ENCODE measurements around the gene DLX1.

DNA sequence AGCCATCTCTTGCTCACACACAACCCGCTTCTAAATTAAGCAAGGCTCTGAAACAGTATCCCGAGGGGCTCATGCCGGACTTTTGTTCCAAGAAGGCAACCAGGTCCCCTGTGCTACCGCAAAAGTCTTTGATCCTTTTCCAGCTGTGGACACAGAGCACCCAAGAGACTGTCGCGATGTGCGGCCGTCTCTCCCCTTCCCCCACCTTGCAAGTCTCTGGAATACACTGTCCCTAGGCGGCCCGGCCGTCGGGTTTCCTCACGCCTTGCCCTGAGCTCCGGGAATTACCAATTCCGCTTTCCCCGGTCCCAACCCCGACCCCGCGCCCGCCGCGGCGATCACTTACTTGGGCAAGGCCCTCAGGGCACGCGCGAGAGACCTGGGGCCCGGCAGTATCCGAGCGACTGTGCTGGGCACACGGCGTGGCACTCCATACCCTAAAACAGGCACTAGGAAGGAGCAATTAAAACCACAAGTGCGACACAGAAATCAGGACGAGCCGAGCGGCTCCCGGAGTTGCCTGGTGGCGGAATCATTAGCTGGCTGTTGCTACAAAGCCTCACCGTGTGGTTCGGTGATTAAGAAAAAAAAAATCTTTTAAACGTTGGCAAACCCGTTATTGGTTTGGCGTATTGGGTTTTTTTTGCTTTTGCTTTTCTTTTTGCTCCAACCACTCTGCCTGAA is 2.2 kb upstream of the DLX1 start:
- TF ChIP-seq, protein P1, sequence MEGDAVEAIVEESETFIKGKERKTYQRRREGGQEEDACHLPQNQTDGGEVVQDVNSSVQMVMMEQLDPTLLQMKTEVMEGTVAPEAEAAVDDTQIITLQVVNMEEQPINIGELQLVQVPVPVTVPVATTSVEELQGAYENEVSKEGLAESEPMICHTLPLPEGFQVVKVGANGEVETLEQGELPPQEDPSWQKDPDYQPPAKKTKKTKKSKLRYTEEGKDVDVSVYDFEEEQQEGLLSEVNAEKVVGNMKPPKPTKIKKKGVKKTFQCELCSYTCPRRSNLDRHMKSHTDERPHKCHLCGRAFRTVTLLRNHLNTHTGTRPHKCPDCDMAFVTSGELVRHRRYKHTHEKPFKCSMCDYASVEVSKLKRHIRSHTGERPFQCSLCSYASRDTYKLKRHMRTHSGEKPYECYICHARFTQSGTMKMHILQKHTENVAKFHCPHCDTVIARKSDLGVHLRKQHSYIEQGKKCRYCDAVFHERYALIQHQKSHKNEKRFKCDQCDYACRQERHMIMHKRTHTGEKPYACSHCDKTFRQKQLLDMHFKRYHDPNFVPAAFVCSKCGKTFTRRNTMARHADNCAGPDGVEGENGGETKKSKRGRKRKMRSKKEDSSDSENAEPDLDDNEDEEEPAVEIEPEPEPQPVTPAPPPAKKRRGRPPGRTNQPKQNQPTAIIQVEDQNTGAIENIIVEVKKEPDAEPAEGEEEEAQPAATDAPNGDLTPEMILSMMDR (IDR thresholded peaks at IDR 0.05): no peak
- no peak for TF ChIP-seq POLR2A (IDR thresholded peaks at IDR 0.05)

All from testis (tissue), 2 donors.